ENCODE results near the gene ATRNL1.
"Not testable (repeated sequence)": the region's sequence is repeated elsewhere in the genome, so short reads cannot be mapped to it uniquely, and the experiment has no call there.

Gene ATRNL1

GRCh38 chr10:115207276-115207675 is 114.1 kb downstream of the ATRNL1 start:
- H3K27me3 ChIP-seq (replicated peaks in 2 of 5; ENCODE audit: control insufficient read depth in 4 of 5, insufficient read depth in 5 of 5, low read length in 4 of 5); H3K36me3 ChIP-seq (ENCODE audit: control insufficient read depth in 4 of 4, insufficient read depth in 4 of 4, low read length in 3 of 4); H3K9me3 ChIP-seq (ENCODE audit: control extremely low read depth in 1 of 5, control insufficient read depth in 4 of 5, insufficient read depth in 2 of 5, low read depth in 1 of 5, low read length in 4 of 5); H3K27ac ChIP-seq (ENCODE audit: insufficient read depth in 1 of 2, low read depth in 1 of 2, low read length in 2 of 2, poor library complexity in 1 of 2, severe bottlenecking in 2 of 2); POLR2A ChIA-PET; H3K4me1 ChIP-seq (ENCODE audit: control extremely low read depth in 1 of 4, control insufficient read depth in 4 of 4, insufficient read depth in 4 of 4, low read length in 3 of 4); CTCF ChIA-PET: not testable (repeated sequence)
- peak in 1 of 3 donors; percentile 0 for DNase-seq
- peak overlapping the region in 3 of 7 experiments; percentile 26 to 70 (median 48) for H3K4me3 ChIP-seq (ENCODE audit: control insufficient read depth in 1 of 7, extremely low read depth in 1 of 7, insufficient read depth in 4 of 7, low read depth in 2 of 7, low read length in 6 of 7)
- no CpG with 5 or more reads among the region's 2 CpGs for WGBS (ENCODE audit: insufficient coverage)

GRCh38 chr10:115209133-115209532 is 116.0 kb downstream of the ATRNL1 start:
- Histone ChIP-seq H3K4me1 (ENCODE audit: control extremely low read depth in 1 of 4, control insufficient read depth in 4 of 4, insufficient read depth in 4 of 4, low read length in 3 of 4) (no peaks in the 10 kb centered on the region), H3K36me3 (ENCODE audit: control insufficient read depth in 4 of 4, insufficient read depth in 4 of 4, low read length in 3 of 4) (no peaks in the 10 kb centered on the region), H3K27me3 (replicated peaks in 2 of 5; ENCODE audit: control insufficient read depth in 4 of 5, insufficient read depth in 5 of 5, low read length in 4 of 5) (no peaks in the 10 kb centered on the region), H3K4me3 (ENCODE audit: control insufficient read depth in 1 of 7, extremely low read depth in 1 of 7, insufficient read depth in 4 of 7, low read depth in 2 of 7, low read length in 6 of 7) (no peak overlapping the region), H3K9me3 (ENCODE audit: control extremely low read depth in 1 of 5, control insufficient read depth in 4 of 5, insufficient read depth in 2 of 5, low read depth in 1 of 5, low read length in 4 of 5) (no peaks in the 10 kb centered on the region), H3K27ac (ENCODE audit: insufficient read depth in 1 of 2, low read depth in 1 of 2, low read length in 2 of 2, poor library complexity in 1 of 2, severe bottlenecking in 2 of 2) (no peak overlapping the region)
- no peak for DNase-seq
- no CpG with 5 or more reads among the region's 1 CpG for WGBS (ENCODE audit: insufficient coverage)
- ChIA-PET CTCF (no interaction called here), POLR2A (no interaction called here)

GRCh38 chr10:115214829-115215228 is 121.7 kb downstream of the ATRNL1 start:
- Histone ChIP-seq H3K4me3 (ENCODE audit: control insufficient read depth in 1 of 7, extremely low read depth in 1 of 7, insufficient read depth in 4 of 7, low read depth in 2 of 7, low read length in 6 of 7) (no peak overlapping the region), H3K4me1 (ENCODE audit: control extremely low read depth in 1 of 4, control insufficient read depth in 4 of 4, insufficient read depth in 4 of 4, low read length in 3 of 4) (no peaks in the 10 kb centered on the region), H3K9me3 (ENCODE audit: control extremely low read depth in 1 of 5, control insufficient read depth in 4 of 5, insufficient read depth in 2 of 5, low read depth in 1 of 5, low read length in 4 of 5) (no peaks in the 10 kb centered on the region), H3K27me3 (replicated peaks in 2 of 5; ENCODE audit: control insufficient read depth in 4 of 5, insufficient read depth in 5 of 5, low read length in 4 of 5) (no peaks in the 10 kb centered on the region), H3K27ac (ENCODE audit: insufficient read depth in 1 of 2, low read depth in 1 of 2, low read length in 2 of 2, poor library complexity in 1 of 2, severe bottlenecking in 2 of 2) (no peak overlapping the region), H3K36me3 (ENCODE audit: control insufficient read depth in 4 of 4, insufficient read depth in 4 of 4, low read length in 3 of 4) (no peaks in the 10 kb centered on the region)
- ChIA-PET POLR2A (no interaction called here), CTCF (no interaction called here)
- DNase-seq = no peak
- WGBS (ENCODE audit: insufficient coverage) = no CpG with 5 or more reads among the region's 2 CpGs

GRCh38 chr10:115219203-115219602 is 126.0 kb downstream of the ATRNL1 start:
- Histone ChIP-seq H3K27me3 (replicated peaks in 2 of 5; ENCODE audit: control insufficient read depth in 4 of 5, insufficient read depth in 5 of 5, low read length in 4 of 5) (peaks cover 0 to 2% (median 0%) of the 10 kb centered on the region in 5 experiments), H3K27ac (ENCODE audit: insufficient read depth in 1 of 2, low read depth in 1 of 2, low read length in 2 of 2, poor library complexity in 1 of 2, severe bottlenecking in 2 of 2) (no peak overlapping the region), H3K9me3 (ENCODE audit: control extremely low read depth in 1 of 5, control insufficient read depth in 4 of 5, insufficient read depth in 2 of 5, low read depth in 1 of 5, low read length in 4 of 5) (no peaks in the 10 kb centered on the region), H3K4me1 (ENCODE audit: control extremely low read depth in 1 of 4, control insufficient read depth in 4 of 4, insufficient read depth in 4 of 4, low read length in 3 of 4) (no peaks in the 10 kb centered on the region), H3K4me3 (ENCODE audit: control insufficient read depth in 1 of 7, extremely low read depth in 1 of 7, insufficient read depth in 4 of 7, low read depth in 2 of 7, low read length in 6 of 7) (no peak overlapping the region), H3K36me3 (ENCODE audit: control insufficient read depth in 4 of 4, insufficient read depth in 4 of 4, low read length in 3 of 4) (no peaks in the 10 kb centered on the region)
- DNase-seq = no peak
- WGBS (ENCODE audit: insufficient coverage) = 90% methylated on average over 2 of the region's 3 CpGs
- ChIA-PET POLR2A (no interaction called here), CTCF (interaction anchor here (0.6 kb wide), 1 partner anchor 581 kb away, joined by 3 read pairs; no protein-coding TSS in a partner anchor)

- Histone ChIP-seq H3K4me1 (ENCODE audit: control extremely low read depth in 1 of 4, control insufficient read depth in 4 of 4, insufficient read depth in 4 of 4, low read length in 3 of 4) (no peaks in the 10 kb centered on the region), H3K4me3 (ENCODE audit: control insufficient read depth in 1 of 7, extremely low read depth in 1 of 7, insufficient read depth in 4 of 7, low read depth in 2 of 7, low read length in 6 of 7) (no peak overlapping the region), H3K27me3 (replicated peaks in 2 of 5; ENCODE audit: control insufficient read depth in 4 of 5, insufficient read depth in 5 of 5, low read length in 4 of 5) (peaks cover 0 to 2% (median 0%) of the 10 kb centered on the region in 5 experiments), H3K9me3 (ENCODE audit: control extremely low read depth in 1 of 5, control insufficient read depth in 4 of 5, insufficient read depth in 2 of 5, low read depth in 1 of 5, low read length in 4 of 5) (no peaks in the 10 kb centered on the region), H3K36me3 (ENCODE audit: control insufficient read depth in 4 of 4, insufficient read depth in 4 of 4, low read length in 3 of 4) (no peaks in the 10 kb centered on the region), H3K27ac (ENCODE audit: insufficient read depth in 1 of 2, low read depth in 1 of 2, low read length in 2 of 2, poor library complexity in 1 of 2, severe bottlenecking in 2 of 2) (no peak overlapping the region)
- CTCF ChIA-PET = no interaction called here
- POLR2A ChIA-PET = interaction anchor here (0.6 kb wide), 1 partner anchor 694 kb away, joined by 3 read pairs; no protein-coding TSS in a partner anchor
- DNase-seq = no peak
Observed at GRCh38 chr10:115222039-115222438, 128.9 kb downstream of the ATRNL1 start.

GRCh38 chr10:115239761-115240160 is 146.6 kb downstream of the ATRNL1 start:
- Histone ChIP-seq H3K4me3 (ENCODE audit: control insufficient read depth in 1 of 7, extremely low read depth in 1 of 7, insufficient read depth in 4 of 7, low read depth in 2 of 7, low read length in 6 of 7) (no peak overlapping the region), H3K9me3 (ENCODE audit: control extremely low read depth in 1 of 5, control insufficient read depth in 4 of 5, insufficient read depth in 2 of 5, low read depth in 1 of 5, low read length in 4 of 5) (no peaks in the 10 kb centered on the region), H3K4me1 (ENCODE audit: control extremely low read depth in 1 of 4, control insufficient read depth in 4 of 4, insufficient read depth in 4 of 4, low read length in 3 of 4) (no peaks in the 10 kb centered on the region), H3K27ac (ENCODE audit: insufficient read depth in 1 of 2, low read depth in 1 of 2, low read length in 2 of 2, poor library complexity in 1 of 2, severe bottlenecking in 2 of 2) (no peak overlapping the region), H3K36me3 (ENCODE audit: control insufficient read depth in 4 of 4, insufficient read depth in 4 of 4, low read length in 3 of 4) (no peaks in the 10 kb centered on the region), H3K27me3 (replicated peaks in 2 of 5; ENCODE audit: control insufficient read depth in 4 of 5, insufficient read depth in 5 of 5, low read length in 4 of 5) (no peaks in the 10 kb centered on the region)
- POLR2A ChIA-PET = no interaction called here
- WGBS (ENCODE audit: insufficient coverage) = 100% methylated on average over 1 of the region's 2 CpGs
- DNase-seq = no peak
- CTCF ChIA-PET = no interaction called here

- Histone ChIP-seq H3K27ac (ENCODE audit: insufficient read depth in 1 of 2, low read depth in 1 of 2, low read length in 2 of 2, poor library complexity in 1 of 2, severe bottlenecking in 2 of 2) (no peak overlapping the region), H3K36me3 (ENCODE audit: control insufficient read depth in 4 of 4, insufficient read depth in 4 of 4, low read length in 3 of 4) (no peaks in the 10 kb centered on the region), H3K4me1 (ENCODE audit: control extremely low read depth in 1 of 4, control insufficient read depth in 4 of 4, insufficient read depth in 4 of 4, low read length in 3 of 4) (no peaks in the 10 kb centered on the region), H3K4me3 (ENCODE audit: control insufficient read depth in 1 of 7, extremely low read depth in 1 of 7, insufficient read depth in 4 of 7, low read depth in 2 of 7, low read length in 6 of 7) (no peak overlapping the region), H3K9me3 (ENCODE audit: control extremely low read depth in 1 of 5, control insufficient read depth in 4 of 5, insufficient read depth in 2 of 5, low read depth in 1 of 5, low read length in 4 of 5) (peaks cover 0 to 1% (median 0%) of the 10 kb centered on the region in 5 experiments), H3K27me3 (replicated peaks in 2 of 5; ENCODE audit: control insufficient read depth in 4 of 5, insufficient read depth in 5 of 5, low read length in 4 of 5) (no peaks in the 10 kb centered on the region)
- 100% methylated on average over 1 of the region's 3 CpGs for WGBS (ENCODE audit: insufficient coverage)
- POLR2A ChIA-PET = no interaction called here
- CTCF ChIA-PET = no interaction called here
- DNase-seq = no peak
Observed at GRCh38 chr10:115250784-115251183, 157.6 kb downstream of the ATRNL1 start.

Data from common myeloid progenitor, CD34-positive (primary cell).